ENCODE measurements around the gene UBB. TPM values are rescaled to one million over a fixed set of nuclear protein-coding genes. Genes with fewer than 3 reads are reported as not detected.

The UBB gene
- total and polyA plus RNA-seq, 2 experiments from 2014 or later, result 871 to 1,692 TPM

DNA sequence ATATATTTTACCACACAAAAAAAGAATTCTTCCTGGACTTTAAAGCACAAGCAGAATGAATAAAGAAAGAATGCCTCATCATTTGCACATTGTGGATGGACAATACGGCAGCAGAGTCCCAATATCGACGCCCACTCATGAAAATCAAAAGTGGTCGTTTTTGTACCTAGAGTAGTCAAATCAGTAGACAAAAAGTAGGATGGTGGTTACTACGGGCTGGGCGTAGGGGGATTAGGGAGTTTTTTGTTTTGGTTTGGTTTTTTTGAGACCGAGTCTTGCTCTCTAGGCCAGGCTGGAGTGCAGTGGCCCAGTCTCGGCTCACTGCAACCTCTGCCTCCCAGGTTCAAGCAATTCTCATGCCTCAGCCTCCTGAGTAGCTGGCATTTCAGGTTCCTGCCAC, 19.0 kb upstream of the UBB start:
- Histone ChIP-seq H3K4me3 (no peak overlapping the region), H4K20me1 (replicated peaks; ENCODE audit: insufficient read depth) (no peaks in the 10 kb centered on the region), H2AFZ (no peak overlapping the region), H3K27ac (ENCODE audit: low read depth) (no peak overlapping the region), H3K27me3 (ENCODE audit: insufficient read depth) (no peaks in the 10 kb centered on the region), H3K4me1 (ENCODE audit: insufficient read depth) (no peaks in the 10 kb centered on the region), H3F3A (replicated peaks; ENCODE audit: low read depth) (no peaks in the 10 kb centered on the region), H3K4me2 (no peak overlapping the region), H3K9me2 (ENCODE audit: insufficient read depth) (no peaks in the 10 kb centered on the region), H3K79me2 (replicated peaks; ENCODE audit: insufficient read depth) (no peaks in the 10 kb centered on the region), H3K36me3 (ENCODE audit: insufficient read depth) (no peaks in the 10 kb centered on the region)
- DNase-seq (ENCODE audit: low spot score) (no peak), ATAC-seq (no peak)
- Mint-ChIP-seq H3K27me3 (ENCODE audit: insufficient read depth, low read depth, poor library complexity) (no peaks in the 10 kb centered on the region), H3K9me3 (no peaks in the 10 kb centered on the region), H3K4me3 (no peak overlapping the region), H3K4me1 (no peaks in the 10 kb centered on the region), H3K27ac (no peak overlapping the region), H3K36me3 (ENCODE audit: low read depth) (no peaks in the 10 kb centered on the region)
- TF ChIP-seq CREB1 (CRISPR knock-in tag; IDR thresholded peaks at IDR 0.05; ENCODE audit: low read depth) (no peak), ZNF331 (CRISPR knock-in tag; IDR thresholded peaks at IDR 0.05; ENCODE audit: low read depth) (no peak), JUNB (IDR thresholded peaks at IDR 0.05; ENCODE audit: unreplicated experiment) (no peak), EZH2phosphoT487 (IDR thresholded peaks at IDR 0.05; ENCODE audit: unreplicated experiment) (no peak), EZH2 (IDR thresholded peaks at IDR 0.05; ENCODE audit: low read depth, unreplicated experiment) (no peak), NANOG (IDR thresholded peaks at IDR 0.05; ENCODE audit: borderline replicate concordance) (no peak), STAT1 (IDR thresholded peaks at IDR 0.05; ENCODE audit: unreplicated experiment) (no peak), POLR2AphosphoS5 (IDR thresholded peaks at IDR 0.05; ENCODE audit: low read depth) (no peak), ZNF114 (CRISPR knock-in tag; IDR thresholded peaks at IDR 0.05) (no peak)
- TF ChIP-seq, protein P1, sequence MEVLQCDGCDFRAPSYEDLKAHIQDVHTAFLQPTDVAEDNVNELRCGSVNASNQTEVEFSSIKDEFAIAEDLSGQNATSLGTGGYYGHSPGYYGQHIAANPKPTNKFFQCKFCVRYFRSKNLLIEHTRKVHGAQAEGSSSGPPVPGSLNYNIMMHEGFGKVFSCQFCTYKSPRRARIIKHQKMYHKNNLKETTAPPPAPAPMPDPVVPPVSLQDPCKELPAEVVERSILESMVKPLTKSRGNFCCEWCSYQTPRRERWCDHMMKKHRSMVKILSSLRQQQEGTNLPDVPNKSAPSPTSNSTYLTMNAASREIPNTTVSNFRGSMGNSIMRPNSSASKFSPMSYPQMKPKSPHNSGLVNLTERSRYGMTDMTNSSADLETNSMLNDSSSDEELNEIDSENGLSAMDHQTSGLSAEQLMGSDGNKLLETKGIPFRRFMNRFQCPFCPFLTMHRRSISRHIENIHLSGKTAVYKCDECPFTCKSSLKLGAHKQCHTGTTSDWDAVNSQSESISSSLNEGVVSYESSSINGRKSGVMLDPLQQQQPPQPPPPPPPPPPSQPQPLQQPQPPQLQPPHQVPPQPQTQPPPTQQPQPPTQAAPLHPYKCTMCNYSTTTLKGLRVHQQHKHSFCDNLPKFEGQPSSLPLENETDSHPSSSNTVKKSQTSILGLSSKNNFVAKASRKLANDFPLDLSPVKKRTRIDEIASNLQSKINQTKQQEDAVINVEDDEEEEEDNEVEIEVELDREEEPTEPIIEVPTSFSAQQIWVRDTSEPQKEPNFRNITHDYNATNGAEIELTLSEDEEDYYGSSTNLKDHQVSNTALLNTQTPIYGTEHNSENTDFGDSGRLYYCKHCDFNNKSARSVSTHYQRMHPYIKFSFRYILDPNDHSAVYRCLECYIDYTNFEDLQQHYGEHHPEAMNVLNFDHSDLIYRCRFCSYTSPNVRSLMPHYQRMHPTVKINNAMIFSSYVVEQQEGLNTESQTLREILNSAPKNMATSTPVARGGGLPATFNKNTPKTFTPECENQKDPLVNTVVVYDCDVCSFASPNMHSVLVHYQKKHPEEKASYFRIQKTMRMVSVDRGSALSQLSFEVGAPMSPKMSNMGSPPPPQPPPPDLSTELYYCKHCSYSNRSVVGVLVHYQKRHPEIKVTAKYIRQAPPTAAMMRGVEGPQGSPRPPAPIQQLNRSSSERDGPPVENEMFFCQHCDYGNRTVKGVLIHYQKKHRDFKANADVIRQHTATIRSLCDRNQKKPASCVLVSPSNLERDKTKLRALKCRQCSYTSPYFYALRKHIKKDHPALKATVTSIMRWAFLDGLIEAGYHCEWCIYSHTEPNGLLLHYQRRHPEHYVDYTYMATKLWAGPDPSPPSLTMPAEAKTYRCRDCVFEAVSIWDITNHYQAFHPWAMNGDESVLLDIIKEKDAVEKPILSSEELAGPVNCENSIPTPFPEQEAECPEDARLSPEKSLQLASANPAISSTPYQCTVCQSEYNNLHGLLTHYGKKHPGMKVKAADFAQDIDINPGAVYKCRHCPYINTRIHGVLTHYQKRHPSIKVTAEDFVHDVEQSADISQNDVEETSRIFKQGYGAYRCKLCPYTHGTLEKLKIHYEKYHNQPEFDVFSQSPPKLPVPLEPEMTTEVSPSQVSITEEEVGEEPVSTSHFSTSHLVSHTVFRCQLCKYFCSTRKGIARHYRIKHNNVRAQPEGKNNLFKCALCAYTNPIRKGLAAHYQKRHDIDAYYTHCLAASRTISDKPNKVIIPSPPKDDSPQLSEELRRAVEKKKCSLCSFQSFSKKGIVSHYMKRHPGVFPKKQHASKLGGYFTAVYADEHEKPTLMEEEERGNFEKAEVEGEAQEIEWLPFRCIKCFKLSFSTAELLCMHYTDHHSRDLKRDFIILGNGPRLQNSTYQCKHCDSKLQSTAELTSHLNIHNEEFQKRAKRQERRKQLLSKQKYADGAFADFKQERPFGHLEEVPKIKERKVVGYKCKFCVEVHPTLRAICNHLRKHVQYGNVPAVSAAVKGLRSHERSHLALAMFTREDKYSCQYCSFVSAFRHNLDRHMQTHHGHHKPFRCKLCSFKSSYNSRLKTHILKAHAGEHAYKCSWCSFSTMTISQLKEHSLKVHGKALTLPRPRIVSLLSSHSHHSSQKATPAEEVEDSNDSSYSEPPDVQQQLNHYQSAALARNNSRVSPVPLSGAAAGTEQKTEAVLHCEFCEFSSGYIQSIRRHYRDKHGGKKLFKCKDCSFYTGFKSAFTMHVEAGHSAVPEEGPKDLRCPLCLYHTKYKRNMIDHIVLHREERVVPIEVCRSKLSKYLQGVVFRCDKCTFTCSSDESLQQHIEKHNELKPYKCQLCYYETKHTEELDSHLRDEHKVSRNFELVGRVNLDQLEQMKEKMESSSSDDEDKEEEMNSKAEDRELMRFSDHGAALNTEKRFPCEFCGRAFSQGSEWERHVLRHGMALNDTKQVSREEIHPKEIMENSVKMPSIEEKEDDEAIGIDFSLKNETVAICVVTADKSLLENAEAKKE (CRISPR knock-in tag; IDR thresholded peaks at IDR 0.05), result no peak
- TF ChIP-seq, protein P2, sequence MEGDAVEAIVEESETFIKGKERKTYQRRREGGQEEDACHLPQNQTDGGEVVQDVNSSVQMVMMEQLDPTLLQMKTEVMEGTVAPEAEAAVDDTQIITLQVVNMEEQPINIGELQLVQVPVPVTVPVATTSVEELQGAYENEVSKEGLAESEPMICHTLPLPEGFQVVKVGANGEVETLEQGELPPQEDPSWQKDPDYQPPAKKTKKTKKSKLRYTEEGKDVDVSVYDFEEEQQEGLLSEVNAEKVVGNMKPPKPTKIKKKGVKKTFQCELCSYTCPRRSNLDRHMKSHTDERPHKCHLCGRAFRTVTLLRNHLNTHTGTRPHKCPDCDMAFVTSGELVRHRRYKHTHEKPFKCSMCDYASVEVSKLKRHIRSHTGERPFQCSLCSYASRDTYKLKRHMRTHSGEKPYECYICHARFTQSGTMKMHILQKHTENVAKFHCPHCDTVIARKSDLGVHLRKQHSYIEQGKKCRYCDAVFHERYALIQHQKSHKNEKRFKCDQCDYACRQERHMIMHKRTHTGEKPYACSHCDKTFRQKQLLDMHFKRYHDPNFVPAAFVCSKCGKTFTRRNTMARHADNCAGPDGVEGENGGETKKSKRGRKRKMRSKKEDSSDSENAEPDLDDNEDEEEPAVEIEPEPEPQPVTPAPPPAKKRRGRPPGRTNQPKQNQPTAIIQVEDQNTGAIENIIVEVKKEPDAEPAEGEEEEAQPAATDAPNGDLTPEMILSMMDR (conservative IDR thresholded peaks at IDR 0.05; ENCODE audit: low read depth in 2 of 2), result no peak
- TF ChIP-seq, protein P3, sequence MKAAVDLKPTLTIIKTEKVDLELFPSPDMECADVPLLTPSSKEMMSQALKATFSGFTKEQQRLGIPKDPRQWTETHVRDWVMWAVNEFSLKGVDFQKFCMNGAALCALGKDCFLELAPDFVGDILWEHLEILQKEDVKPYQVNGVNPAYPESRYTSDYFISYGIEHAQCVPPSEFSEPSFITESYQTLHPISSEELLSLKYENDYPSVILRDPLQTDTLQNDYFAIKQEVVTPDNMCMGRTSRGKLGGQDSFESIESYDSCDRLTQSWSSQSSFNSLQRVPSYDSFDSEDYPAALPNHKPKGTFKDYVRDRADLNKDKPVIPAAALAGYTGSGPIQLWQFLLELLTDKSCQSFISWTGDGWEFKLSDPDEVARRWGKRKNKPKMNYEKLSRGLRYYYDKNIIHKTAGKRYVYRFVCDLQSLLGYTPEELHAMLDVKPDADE (IDR thresholded peaks at IDR 0.05), result no peak
- TF ChIP-seq, protein P4, sequence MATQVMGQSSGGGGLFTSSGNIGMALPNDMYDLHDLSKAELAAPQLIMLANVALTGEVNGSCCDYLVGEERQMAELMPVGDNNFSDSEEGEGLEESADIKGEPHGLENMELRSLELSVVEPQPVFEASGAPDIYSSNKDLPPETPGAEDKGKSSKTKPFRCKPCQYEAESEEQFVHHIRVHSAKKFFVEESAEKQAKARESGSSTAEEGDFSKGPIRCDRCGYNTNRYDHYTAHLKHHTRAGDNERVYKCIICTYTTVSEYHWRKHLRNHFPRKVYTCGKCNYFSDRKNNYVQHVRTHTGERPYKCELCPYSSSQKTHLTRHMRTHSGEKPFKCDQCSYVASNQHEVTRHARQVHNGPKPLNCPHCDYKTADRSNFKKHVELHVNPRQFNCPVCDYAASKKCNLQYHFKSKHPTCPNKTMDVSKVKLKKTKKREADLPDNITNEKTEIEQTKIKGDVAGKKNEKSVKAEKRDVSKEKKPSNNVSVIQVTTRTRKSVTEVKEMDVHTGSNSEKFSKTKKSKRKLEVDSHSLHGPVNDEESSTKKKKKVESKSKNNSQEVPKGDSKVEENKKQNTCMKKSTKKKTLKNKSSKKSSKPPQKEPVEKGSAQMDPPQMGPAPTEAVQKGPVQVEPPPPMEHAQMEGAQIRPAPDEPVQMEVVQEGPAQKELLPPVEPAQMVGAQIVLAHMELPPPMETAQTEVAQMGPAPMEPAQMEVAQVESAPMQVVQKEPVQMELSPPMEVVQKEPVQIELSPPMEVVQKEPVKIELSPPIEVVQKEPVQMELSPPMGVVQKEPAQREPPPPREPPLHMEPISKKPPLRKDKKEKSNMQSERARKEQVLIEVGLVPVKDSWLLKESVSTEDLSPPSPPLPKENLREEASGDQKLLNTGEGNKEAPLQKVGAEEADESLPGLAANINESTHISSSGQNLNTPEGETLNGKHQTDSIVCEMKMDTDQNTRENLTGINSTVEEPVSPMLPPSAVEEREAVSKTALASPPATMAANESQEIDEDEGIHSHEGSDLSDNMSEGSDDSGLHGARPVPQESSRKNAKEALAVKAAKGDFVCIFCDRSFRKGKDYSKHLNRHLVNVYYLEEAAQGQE (IDR thresholded peaks at IDR 0.05; ENCODE audit: unreplicated experiment), result no peak

Measured in GM23338 (cell line).